WTC11 (cell line): Measurements from ENCODE around the gene ITPKB. TPM values are rescaled to one million over a fixed set of nuclear protein-coding genes. Genes with fewer than 3 reads are reported as not detected.

Experiments
- ATAC-seq: fragments of 200-7000 bp; cut with Tn5 transposase; 2 replicates; pipeline ENCODE4 v1.10.0; 2021; ENCODE audit warnings: mild to moderate bottlenecking, moderate library complexity
- CTCF ChIA-PET: fragments of 300-600 bp; sonication (Branson Sonifier 250); formaldehyde crosslinking; loops from one replicate; lab custom pipeline; 2021; ENCODE audit warnings: antibody characterized with exemption; lab: Charles Lee
- POLR2A ChIA-PET: fragments of 350-600 bp; sonication (Branson Sonifier 250); formaldehyde crosslinking; loops from one replicate; lab custom pipeline; 2021; ENCODE audit warnings: antibody characterized with exemption; lab: Charles Lee
- DNase-seq: peaks from one replicate; pipeline ENCODE4 v3.0.0; 2021; ENCODE audit warnings: low spot score
- H3K27ac Mint-ChIP-seq: 2 replicates; pipeline ENCODE4 v1.8.0; 2021; ENCODE audit warnings: mixed read lengths
- H3K27me3 Mint-ChIP-seq: 2 replicates; pipeline ENCODE4 v1.8.0; 2021; ENCODE audit warnings: low read depth, mild to moderate bottlenecking, moderate library complexity, mixed read lengths
- H3K36me3 Mint-ChIP-seq: 2 replicates; pipeline ENCODE4 v1.8.0; 2021; ENCODE audit warnings: mixed read lengths
- H3K4me1 Mint-ChIP-seq: 2 replicates; pipeline ENCODE4 v1.8.0; 2022; ENCODE audit warnings: mixed read lengths
- H3K4me3 Mint-ChIP-seq: 2 replicates; pipeline ENCODE4 v1.8.0; 2021; ENCODE audit warnings: mild to moderate bottlenecking, moderate library complexity, mixed read lengths
- H3K9me3 Mint-ChIP-seq: 2 replicates; pipeline ENCODE4 v1.8.0; 2021; ENCODE audit warnings: mixed read lengths
- ATF1 ChIP-seq: sonication (generic); formaldehyde crosslinking; IDR thresholded peaks from 2 replicates; pipeline ENCODE4 v1.8.1; 2023; ENCODE audit warnings: mild to moderate bottlenecking, moderate library complexity, missing genetic modification reagents
- ETV6 ChIP-seq: sonication (generic); formaldehyde crosslinking; IDR thresholded peaks from 2 replicates; pipeline ENCODE4 v1.8.1; 2022; ENCODE audit warnings: mild to moderate bottlenecking, missing genetic modification reagents
- FOXK1 ChIP-seq: sonication (generic); formaldehyde crosslinking; IDR thresholded peaks from 2 replicates; pipeline ENCODE4 v1.8.0; 2022; ENCODE audit warnings: mild to moderate bottlenecking, moderate library complexity, missing genetic modification reagents
- HMGA2 ChIP-seq: fragments of 250-450 bp; sonication (Bioruptor Pico); IDR thresholded peaks from 2 replicates; pipeline ENCODE4 v1.4.0; 2021; ENCODE audit warnings: mild to moderate bottlenecking, moderate library complexity
- JUN ChIP-seq: sonication (generic); formaldehyde crosslinking; IDR thresholded peaks from 2 replicates; pipeline ENCODE4 v1.8.0; 2023; ENCODE audit warnings: mild to moderate bottlenecking, missing genetic modification reagents
- KAT7 ChIP-seq: sonication (generic); formaldehyde crosslinking; IDR thresholded peaks from 2 replicates; pipeline ENCODE4 v1.8.1; 2023; ENCODE audit warnings: missing genetic modification reagents, mild to moderate bottlenecking, borderline replicate concordance
- RELA ChIP-seq: sonication (generic); formaldehyde crosslinking; IDR thresholded peaks from 2 replicates; pipeline ENCODE4 v1.8.1; 2022; ENCODE audit warnings: missing genetic modification reagents, mild to moderate bottlenecking, borderline replicate concordance
- SMAD4 ChIP-seq: sonication (generic); formaldehyde crosslinking; IDR thresholded peaks from 2 replicates; pipeline ENCODE4 v1.8.0; 2022; ENCODE audit warnings: mild to moderate bottlenecking, missing genetic modification reagents
- ZNF317 ChIP-seq: sonication (generic); formaldehyde crosslinking; IDR thresholded peaks from 2 replicates; pipeline ENCODE4 v1.8.1; 2023; ENCODE audit warnings: low read depth, mild to moderate bottlenecking, moderate library complexity, missing genetic modification reagents, borderline replicate concordance
- ZNF416 ChIP-seq: fragments of 250-450 bp; sonication (Bioruptor Pico); IDR thresholded peaks from 2 replicates; pipeline ENCODE4 v1.9.0; 2021; ENCODE audit warnings: mild to moderate bottlenecking, inconsistent platforms
- ZNF423 ChIP-seq: fragments of 250-450 bp; sonication (Bioruptor Pico); IDR thresholded peaks from 2 replicates; pipeline ENCODE4 v2.1.2; 2022; ENCODE audit warnings: mild to moderate bottlenecking, moderate library complexity
- total RNA-seq: library from RNA; stranded (reverse); gene quantifications from 3 replicates; pipeline ENCODE4 v1.2.3, GENCODE V29; 2021
- TF ChIP-seq, protein P1 (sequence below): sonication (generic); formaldehyde crosslinking; conservative IDR thresholded peaks from 2 replicates; pipeline ENCODE4 v1.8.1; 2023; ENCODE audit warnings: mild to moderate bottlenecking, low read depth, missing genetic modification reagents, moderate library complexity
- TF ChIP-seq, protein P2 (sequence below): fragments of 200-600 bp; IDR thresholded peaks from 2 replicates; pipeline ENCODE4 v1.8.0; 2022; ENCODE audit warnings: antibody characterized with exemption
- TF ChIP-seq, protein P3 (sequence below): sonication (generic); formaldehyde crosslinking; IDR thresholded peaks from 2 replicates; pipeline ENCODE4 v1.8.1; 2023; ENCODE audit warnings: mild to moderate bottlenecking, missing genetic modification reagents, moderate library complexity
- TF ChIP-seq, protein P4 (sequence below): fragments of 250-450 bp; sonication (Bioruptor Pico); IDR thresholded peaks from 2 replicates; pipeline ENCODE4 v1.8.0; 2021; ENCODE audit warnings: mild to moderate bottlenecking
- TF ChIP-seq, protein P5 (sequence below): sonication (generic); formaldehyde crosslinking; IDR thresholded peaks from 2 replicates; pipeline ENCODE4 v1.8.1; 2023; ENCODE audit warnings: mild to moderate bottlenecking, moderate library complexity, missing genetic modification reagents

ITPKB gene
- total RNA-seq, 1 experiment from 2014 or later, result 15.6 TPM

DNA sequence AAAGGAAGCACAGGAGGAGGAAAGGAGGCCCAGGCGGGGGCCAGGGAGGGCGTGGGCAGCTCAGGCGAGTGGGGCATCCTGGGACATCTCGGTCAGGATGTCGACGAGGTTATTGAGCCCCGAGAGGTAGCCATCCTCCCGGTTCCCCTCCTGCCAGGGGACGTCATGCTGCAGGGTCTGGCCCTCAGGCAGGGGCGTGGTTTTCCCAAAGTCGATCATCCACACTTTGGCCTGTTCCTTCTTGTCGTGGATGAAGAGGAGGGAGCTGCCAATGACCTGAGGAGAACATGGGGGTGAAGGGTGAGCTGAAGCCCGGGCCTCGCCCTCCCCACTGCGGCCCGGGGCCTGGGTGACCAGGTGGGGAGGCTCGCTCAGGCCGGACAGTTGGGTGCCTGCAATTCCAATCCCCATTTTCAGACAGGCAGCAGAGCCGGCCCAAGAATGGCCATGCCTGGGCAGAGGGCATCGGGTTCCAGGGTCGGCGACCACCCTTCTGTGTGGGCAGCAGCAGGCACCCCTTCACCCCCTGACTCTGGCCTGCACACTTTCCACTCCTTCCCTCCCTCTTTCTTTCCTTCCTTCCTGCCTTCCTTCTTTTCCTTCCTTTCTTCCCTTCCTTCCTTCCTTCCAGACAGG, 104.4 kb downstream of the ITPKB start:
- CTCF ChIA-PET, result interaction anchor here (1.0 to 2.0 kb wide), 4 partner anchors 9 to 193 kb away, joined by 3 to 14 read pairs (median 7); no protein-coding TSS in a partner anchor
- POLR2A ChIA-PET, result no interaction called here
- no peak overlapping the region for H3K27ac Mint-ChIP-seq

DNA sequence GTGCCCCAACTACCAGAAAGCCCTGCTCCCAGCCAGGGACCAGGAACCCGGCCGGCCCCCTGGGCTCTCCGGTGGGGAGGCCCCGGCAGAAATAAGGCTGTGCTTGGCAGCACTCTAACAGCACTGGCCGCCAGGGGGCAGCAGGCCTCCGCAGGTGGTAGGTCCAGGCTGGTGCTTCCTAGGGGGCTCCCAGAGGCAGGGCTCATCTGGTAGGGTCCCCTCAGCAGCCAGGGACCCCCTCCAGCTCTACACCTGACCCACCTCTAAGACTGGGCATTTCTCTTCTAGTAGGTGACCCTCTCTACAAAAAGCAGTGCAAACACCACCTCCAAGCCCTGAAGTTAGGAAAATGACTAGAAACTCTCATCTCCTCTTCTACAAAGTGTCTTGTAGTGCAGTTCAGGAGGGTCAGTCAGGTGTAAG, 104.9 kb downstream of the ITPKB start:
- ATAC-seq (peak; percentile 86), DNase-seq (peak; percentile 89)
- no peak overlapping the region for H3K4me3 Mint-ChIP-seq
- no peaks in the 10 kb centered on the region for H3K9me3 Mint-ChIP-seq
- no peaks in the 10 kb centered on the region for H3K36me3 Mint-ChIP-seq
- H3K27me3 Mint-ChIP-seq, result no peaks in the 10 kb centered on the region
- TF ChIP-seq, protein P1, sequence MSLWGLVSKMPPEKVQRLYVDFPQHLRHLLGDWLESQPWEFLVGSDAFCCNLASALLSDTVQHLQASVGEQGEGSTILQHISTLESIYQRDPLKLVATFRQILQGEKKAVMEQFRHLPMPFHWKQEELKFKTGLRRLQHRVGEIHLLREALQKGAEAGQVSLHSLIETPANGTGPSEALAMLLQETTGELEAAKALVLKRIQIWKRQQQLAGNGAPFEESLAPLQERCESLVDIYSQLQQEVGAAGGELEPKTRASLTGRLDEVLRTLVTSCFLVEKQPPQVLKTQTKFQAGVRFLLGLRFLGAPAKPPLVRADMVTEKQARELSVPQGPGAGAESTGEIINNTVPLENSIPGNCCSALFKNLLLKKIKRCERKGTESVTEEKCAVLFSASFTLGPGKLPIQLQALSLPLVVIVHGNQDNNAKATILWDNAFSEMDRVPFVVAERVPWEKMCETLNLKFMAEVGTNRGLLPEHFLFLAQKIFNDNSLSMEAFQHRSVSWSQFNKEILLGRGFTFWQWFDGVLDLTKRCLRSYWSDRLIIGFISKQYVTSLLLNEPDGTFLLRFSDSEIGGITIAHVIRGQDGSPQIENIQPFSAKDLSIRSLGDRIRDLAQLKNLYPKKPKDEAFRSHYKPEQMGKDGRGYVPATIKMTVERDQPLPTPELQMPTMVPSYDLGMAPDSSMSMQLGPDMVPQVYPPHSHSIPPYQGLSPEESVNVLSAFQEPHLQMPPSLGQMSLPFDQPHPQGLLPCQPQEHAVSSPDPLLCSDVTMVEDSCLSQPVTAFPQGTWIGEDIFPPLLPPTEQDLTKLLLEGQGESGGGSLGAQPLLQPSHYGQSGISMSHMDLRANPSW, result no peak
- TF ChIP-seq, protein P2, sequence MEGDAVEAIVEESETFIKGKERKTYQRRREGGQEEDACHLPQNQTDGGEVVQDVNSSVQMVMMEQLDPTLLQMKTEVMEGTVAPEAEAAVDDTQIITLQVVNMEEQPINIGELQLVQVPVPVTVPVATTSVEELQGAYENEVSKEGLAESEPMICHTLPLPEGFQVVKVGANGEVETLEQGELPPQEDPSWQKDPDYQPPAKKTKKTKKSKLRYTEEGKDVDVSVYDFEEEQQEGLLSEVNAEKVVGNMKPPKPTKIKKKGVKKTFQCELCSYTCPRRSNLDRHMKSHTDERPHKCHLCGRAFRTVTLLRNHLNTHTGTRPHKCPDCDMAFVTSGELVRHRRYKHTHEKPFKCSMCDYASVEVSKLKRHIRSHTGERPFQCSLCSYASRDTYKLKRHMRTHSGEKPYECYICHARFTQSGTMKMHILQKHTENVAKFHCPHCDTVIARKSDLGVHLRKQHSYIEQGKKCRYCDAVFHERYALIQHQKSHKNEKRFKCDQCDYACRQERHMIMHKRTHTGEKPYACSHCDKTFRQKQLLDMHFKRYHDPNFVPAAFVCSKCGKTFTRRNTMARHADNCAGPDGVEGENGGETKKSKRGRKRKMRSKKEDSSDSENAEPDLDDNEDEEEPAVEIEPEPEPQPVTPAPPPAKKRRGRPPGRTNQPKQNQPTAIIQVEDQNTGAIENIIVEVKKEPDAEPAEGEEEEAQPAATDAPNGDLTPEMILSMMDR, result peak; percentile 98
- TF ChIP-seq ZNF423 (CRISPR knock-in tag), result peak; percentile 50; the same call in 1 of the 2 replicates
- TF ChIP-seq, protein P3, sequence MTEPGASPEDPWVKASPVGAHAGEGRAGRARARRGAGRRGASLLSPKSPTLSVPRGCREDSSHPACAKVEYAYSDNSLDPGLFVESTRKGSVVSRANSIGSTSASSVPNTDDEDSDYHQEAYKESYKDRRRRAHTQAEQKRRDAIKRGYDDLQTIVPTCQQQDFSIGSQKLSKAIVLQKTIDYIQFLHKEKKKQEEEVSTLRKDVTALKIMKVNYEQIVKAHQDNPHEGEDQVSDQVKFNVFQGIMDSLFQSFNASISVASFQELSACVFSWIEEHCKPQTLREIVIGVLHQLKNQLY (CRISPR knock-in tag), result no peak
- CTCF ChIA-PET, result interaction anchor here (0.8 to 1.4 kb wide), 7 partner anchors 15 to 194 kb away, joined by 3 to 9 read pairs (median 5); no protein-coding TSS in a partner anchor
- peaks cover 15% of the 10 kb centered on the region; the same call in 1 of the 2 replicates for H3K4me1 Mint-ChIP-seq
- no peak overlapping the region for H3K27ac Mint-ChIP-seq
- POLR2A ChIA-PET, result no interaction called here

More for the DNA sequence above, 104.4 kb downstream of the ITPKB start:
- Mint-ChIP-seq H3K27me3 (no peaks in the 10 kb centered on the region), H3K9me3 (no peaks in the 10 kb centered on the region), H3K4me1 (peaks cover 15% of the 10 kb centered on the region; the same call in 1 of the 2 replicates), H3K4me3 (no peak overlapping the region), H3K36me3 (no peaks in the 10 kb centered on the region)
- TF ChIP-seq ZNF416 (CRISPR knock-in tag), result no peak
- TF ChIP-seq KAT7, result no peak
- TF ChIP-seq ZNF317 (CRISPR knock-in tag), result no peak
- TF ChIP-seq ATF1 (CRISPR knock-in tag), result no peak
- ATAC-seq (no peak), DNase-seq (no peak)

DNA sequence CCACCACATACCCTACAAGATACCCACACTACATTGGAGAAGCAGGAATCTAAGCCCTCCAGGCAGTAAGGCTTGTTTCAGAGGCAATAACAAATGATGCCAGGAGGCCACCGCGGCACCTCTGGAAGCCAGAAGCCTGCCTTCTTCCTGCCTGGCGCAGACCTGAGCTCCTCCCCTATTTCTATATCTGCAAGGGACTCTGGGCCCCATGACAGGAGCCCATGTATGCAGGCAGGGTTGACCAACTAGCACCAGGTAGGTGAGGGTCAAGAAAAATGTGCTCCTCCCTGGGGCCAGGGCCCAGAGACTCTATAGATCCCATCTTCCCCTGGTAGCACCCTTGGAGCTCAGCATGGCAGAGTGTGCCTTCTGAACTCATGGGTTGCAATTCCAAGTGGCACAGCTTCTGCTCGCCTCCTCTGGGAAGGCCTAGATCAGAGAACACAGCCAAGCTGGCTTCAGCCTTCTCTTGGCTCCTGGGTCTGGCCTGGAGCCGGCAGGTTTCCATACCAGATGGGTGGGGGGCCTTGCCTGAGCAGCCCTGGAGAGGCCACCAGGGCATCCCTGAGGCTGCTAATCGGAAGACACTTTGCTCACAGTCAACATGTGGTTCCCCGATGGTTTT, 105.4 kb downstream of the ITPKB start:
- ChIA-PET CTCF (interaction anchor here (0.7 to 1.4 kb wide), 9 partner anchors 16 to 237 kb away, joined by 3 to 9 read pairs (median 4); partner anchors contain the start of gene PSEN2), POLR2A (no interaction called here)
- ATAC-seq (peak; percentile 7; the same call in 1 of the 2 replicates), DNase-seq (no peak)
- Mint-ChIP-seq H3K4me3 (no peak overlapping the region), H3K27me3 (peaks cover 2% of the 10 kb centered on the region; the same call in 1 of the 2 replicates), H3K4me1 (peaks cover 15% of the 10 kb centered on the region; the same call in 1 of the 2 replicates), H3K36me3 (no peaks in the 10 kb centered on the region), H3K27ac (no peak overlapping the region), H3K9me3 (no peaks in the 10 kb centered on the region)
- TF ChIP-seq ATF1 (CRISPR knock-in tag) (no peak), SMAD4 (CRISPR knock-in tag) (no peak), FOXK1 (no peak), RELA (no peak), HMGA2 (CRISPR knock-in tag) (no peak), ETV6 (CRISPR knock-in tag) (no peak), JUN (no peak)
- TF ChIP-seq, protein P4, sequence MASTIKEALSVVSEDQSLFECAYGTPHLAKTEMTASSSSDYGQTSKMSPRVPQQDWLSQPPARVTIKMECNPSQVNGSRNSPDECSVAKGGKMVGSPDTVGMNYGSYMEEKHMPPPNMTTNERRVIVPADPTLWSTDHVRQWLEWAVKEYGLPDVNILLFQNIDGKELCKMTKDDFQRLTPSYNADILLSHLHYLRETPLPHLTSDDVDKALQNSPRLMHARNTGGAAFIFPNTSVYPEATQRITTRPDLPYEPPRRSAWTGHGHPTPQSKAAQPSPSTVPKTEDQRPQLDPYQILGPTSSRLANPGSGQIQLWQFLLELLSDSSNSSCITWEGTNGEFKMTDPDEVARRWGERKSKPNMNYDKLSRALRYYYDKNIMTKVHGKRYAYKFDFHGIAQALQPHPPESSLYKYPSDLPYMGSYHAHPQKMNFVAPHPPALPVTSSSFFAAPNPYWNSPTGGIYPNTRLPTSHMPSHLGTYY (CRISPR knock-in tag), result no peak
- TF ChIP-seq, protein P3 (CRISPR knock-in tag), result no peak
- TF ChIP-seq, protein P1, result no peak
- TF ChIP-seq, protein P5, sequence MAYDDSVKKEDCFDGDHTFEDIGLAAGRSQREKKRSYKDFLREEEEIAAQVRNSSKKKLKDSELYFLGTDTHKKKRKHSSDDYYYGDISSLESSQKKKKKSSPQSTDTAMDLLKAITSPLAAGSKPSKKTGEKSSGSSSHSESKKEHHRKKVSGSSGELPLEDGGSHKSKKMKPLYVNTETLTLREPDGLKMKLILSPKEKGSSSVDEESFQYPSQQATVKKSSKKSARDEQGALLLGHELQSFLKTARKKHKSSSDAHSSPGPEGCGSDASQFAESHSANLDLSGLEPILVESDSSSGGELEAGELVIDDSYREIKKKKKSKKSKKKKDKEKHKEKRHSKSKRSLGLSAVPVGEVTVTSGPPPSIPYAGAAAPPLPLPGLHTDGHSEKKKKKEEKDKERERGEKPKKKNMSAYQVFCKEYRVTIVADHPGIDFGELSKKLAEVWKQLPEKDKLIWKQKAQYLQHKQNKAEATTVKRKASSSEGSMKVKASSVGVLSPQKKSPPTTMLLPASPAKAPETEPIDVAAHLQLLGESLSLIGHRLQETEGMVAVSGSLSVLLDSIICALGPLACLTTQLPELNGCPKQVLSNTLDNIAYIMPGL (CRISPR knock-in tag), result no peak
